ENCODE results near the gene XPO4.
"Not testable (repeated sequence)": the region's sequence is repeated elsewhere in the genome, so short reads cannot be mapped to it uniquely, and the experiment has no call there.

The XPO4 gene

DNA sequence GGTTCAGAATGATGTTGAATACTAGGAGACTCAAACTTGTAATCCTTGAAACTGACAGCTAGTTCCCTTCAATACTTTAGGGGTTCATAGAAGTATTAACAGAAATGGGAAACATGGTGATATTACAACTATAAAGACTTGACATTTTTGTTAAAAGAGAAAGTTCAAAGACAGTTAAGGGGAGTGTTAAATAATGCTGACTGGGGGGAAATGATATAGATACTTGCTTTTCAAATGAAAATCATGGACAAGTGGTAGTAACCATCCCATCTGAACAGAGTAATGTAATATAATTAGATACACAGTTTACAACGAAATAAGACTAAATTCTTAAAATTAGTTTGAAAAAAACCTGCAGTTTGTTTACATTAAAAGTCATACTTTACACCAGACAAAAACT, 122.2 kb downstream of the XPO4 start:
- no peak for DNase-seq (ENCODE audit: low spot score)

DNA sequence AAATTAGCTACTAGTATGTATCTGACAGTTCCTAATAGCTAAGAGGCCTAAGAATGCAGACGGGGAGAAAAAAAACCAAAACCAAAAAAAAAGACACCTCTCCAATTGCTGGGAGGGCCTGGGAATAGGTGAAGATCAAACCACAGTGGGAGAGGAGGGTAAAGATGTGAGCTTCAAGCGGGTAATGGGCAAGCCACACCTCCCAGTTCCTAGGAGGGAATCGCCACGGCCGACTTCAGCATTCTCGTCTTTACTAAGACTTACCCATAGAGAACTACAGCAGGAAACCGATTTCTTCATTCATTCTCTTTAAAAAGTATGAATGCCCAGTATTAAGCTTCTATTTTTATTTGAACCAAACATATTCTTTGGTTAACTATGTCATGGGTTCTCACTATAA, 123.1 kb downstream of the XPO4 start:
- DNase-seq (ENCODE audit: low spot score), result no peak

DNA sequence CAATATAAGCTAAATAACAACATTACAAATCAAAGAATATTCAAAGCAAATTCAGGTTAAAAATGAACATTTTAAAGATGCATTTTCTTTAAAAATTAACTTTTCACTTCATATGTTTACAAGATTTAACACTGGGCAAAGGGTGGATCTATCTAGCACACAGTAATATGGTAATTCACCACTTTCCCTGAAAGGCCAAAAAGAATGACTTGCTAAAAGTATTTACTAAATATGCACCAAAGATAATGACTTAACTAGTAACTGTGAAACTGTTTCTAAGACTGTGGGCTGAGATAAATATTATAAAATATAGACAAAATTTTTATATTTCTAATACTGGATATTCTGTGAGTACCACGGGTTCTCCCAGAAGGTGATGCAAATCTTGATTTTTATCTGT, 124.2 kb downstream of the XPO4 start:
- DNase-seq (ENCODE audit: low spot score), result peak; percentile 84

DNA sequence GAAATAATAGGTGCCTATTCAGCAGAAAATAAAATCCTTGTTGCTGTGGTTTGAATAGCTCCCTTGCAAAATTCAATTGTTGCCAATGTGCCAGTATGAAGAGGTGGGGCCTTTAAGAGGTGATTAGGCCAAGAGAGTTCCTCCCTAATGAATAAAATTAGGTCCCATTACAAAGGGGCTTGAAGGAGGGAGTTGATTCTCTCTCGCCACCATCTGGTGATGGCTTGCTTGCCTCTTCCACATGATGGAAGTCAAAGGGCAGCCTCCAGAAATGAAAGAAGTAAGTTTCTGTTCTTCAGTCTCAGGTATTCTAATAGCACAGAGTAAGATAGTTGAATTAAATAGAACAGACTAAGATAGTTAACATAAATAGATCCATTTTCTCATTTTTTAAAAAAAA, 125.8 kb downstream of the XPO4 start:
- DNase-seq (ENCODE audit: low spot score), result peak; percentile 27

DNA sequence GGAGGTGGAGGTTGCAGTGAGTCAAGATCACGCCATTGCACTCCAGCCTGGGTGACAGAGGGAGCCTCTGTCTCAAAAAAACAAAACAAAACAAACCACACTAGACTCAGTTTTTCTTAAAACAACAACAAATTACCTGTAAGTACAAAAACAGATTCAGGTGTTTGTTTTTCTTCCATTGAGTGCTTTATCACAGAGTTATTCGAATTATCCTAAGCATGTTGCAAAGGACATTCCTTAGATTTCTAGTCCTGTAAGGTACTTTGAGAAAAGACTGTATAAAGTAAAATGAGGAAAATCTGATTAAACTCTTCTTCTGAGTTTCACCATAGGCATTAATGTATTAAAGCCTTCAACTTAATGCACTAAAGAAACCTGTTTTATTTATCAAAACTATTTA, 126.6 kb downstream of the XPO4 start:
- DNase-seq (ENCODE audit: low spot score), result no peak

DNA sequence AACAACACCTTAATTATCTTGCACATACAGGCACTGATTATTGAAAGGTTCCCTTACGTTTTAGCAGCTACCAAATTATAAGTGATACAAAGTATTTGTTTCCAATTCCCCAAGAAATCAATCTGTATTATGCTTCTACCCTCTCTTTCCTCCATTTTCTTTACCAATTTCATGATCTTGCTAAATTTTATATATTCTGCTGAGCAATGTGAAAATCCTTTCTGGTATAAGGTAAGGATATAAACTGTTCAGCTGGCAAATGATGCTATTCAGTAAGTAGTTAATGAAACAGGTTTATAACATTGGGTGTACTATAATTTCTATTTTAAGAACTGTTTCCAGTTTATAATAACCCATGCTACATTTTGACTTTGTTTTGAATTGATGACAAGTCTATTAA, 127.8 kb downstream of the XPO4 start:
- DNase-seq (ENCODE audit: low spot score), result no peak

DNA sequence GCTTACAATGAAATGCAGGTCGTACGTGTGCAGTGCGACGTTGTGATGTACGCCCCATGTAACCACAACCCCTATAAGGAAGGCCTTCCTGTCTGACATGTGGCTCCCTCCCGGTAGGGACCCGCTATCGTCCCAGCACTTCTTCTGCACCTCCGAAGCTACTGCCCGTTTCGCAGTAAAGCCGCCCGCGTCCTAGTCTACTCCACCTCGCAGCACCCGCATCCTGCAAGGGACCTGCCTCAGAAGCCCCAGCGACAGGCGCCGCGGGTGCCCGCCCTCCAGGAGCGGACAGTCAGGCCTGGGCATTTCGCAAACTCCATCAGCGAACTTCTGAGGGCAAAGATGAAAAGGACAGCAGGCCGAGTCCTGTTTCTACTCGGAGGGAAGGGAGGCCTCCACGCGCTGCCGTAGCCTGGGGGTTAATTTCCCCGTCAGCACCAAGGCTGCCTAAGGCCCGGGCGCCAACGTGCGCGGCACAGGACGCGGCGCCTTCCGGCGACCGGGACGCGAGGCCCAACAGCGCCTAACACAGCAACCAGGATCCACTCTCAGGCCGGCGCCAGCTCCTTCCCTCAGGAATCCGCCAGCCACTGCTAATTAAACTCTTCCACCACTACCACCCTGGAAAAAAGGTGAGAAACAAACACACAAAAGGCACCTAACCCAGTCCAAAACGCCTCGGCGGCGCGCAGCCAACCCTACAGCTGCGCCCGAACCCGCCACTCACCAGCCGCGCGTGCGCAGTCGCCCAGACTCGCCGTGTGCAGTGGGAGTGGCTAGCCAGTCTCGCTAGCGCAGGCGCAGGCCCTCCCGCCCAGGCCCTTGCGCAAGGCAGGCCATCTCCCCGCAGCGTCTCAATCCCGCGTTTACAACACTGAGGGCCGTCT, 129.1 kb downstream of the XPO4 start, which contains the start of gene EEF1AKMT1:
Gene EEF1AKMT1, minus strand, starts transcription at position 768 of the 887 bp plus-strand sequence. CDS start 16,363 bp downstream, outside the sequence.
- peak; percentile 96 for DNase-seq (ENCODE audit: low spot score)

DNA sequence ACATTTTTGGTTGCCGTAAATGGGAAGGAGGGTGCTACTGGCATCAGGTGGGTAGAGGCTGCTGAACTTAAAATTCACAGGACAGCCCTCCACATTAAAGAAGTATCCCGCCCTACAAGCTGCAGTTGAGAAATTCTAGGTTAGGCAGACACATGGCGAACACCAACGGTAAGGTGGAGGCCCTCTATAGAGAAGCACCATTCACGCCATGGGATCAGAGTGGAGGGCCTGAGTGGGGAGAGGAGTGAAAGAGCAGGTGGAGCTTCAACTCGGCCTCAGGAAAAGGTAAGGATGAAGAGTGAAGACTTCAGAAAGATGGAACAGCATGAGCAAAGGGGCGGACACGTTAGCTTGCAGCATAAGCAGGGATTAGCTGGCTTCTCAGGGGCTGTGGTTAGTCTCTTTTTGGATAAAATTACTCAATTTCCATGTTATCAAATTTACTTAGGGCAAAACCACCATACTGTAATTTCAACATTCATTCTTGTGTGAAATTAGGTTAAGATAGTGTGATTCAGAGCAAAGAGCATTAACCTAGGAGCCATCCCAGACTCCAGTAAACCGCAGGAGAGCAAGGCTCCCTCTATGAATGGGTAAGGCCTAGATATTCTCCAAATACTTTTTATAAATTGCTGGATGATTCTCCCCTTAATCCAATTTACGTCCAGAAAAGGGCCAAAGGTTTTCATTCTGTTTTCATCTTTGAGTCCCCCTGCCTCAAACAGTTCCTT, 130.0 kb downstream of the XPO4 start:
- DNase-seq (ENCODE audit: low spot score), result no peak

DNA sequence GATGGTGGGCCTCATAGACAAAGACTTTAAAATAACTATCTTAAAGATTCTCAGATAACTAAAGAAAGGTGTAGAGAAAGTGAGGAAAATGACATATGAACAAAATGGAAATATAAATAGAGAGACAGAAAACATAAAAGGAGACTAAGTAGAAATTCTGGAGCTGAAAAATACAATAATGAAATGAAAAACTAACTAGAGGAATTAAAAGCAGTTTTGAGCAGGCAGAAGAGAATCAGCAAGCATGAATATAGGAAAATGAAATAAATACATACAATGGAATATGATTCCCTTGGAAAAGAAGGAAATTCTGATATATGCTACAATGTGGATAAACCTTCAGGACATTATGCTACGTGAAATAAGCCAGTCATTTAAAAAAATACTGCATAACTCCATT, 132.7 kb downstream of the XPO4 start:
- DNase-seq (ENCODE audit: low spot score), result no peak

DNA sequence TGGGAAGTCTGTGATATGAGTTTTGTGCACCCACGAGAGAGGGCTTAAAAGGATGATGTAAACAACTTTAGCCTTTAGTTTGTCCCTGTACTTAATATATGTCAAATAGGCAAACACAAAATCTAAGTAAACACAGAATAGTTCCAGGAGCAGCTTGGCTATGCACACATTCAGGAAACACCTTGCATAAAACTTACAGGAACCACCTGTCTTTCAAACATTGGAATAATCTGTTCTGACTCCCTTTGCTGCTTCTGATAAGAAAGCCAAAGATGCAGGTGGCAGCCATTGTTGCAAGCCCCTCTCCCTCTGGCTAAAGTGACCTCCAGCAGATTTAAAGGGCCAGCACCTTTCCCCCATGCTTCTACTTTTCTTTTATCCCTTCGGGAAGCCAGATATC, 133.5 kb downstream of the XPO4 start:
- DNase-seq (ENCODE audit: low spot score), result no peak

DNA sequence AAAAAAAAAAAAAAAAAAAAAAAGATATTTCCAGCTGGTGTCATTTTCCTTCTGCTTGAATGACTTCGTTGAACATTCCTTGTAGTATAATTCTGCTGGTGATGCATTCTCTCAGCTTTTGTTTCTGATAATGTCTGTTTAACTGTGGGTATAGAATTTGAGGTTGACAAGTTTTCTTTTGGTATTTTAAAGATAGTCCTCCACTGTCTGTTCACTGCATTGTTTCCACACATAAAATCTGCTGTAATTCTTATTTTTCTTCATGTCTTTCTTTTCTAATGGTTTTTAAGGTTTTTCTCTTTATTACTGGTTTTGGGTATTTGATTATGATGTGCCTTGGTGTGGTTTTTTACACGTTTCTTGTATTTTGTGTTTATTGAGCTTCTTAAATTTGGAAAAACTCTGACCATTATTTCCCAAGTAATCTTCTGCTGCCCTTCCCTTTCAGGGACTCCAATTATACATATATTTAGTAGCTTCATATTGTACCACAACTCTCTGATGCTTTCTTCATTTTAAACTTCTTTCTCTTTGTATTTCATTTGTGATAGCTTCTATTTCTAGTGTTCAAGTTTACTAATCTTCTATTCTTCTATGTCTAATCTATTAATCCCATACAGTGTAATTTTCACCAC, 135.1 kb downstream of the XPO4 start:
- no peak for DNase-seq (ENCODE audit: low spot score)

DNA sequence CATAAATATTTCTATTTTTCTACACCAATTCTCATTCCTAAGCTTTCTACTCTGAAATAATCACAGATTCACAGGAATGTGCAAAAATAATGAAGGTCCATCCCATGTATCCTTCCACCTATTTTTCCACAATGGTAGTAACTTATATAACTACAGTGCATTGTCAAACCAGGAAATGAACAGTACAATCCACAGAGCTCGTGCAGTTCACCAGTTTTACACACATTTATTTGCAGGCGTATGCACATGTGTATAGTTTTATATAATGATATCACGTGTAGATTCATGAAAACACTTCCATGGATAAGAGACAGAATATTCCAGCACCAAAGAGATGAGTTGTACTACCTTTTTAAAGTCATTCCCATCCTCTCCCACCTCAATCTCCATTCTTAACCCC, 141.7 kb downstream of the XPO4 start:
- no peak for DNase-seq (ENCODE audit: low spot score)

DNA sequence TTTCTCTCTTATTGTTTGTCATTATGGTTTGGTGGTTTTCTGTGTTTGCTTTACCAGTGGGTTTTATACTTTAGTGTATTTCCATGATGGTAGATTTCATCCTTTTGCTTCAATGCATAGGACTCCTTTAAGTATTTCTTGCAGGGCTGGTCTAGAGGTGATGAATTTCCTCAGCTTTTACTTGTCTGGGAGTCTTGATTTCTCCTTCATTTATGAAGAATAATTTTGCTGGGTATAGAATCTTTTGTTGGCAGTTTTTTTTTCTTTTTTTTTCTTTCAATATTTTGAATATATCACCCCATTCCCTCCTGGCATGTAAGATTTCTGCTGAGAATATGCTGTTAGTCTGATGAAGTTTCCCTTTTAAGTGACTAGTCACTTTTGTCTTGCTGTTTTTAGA, 148.5 kb downstream of the XPO4 start:
- no peak for DNase-seq (ENCODE audit: low spot score)

DNA sequence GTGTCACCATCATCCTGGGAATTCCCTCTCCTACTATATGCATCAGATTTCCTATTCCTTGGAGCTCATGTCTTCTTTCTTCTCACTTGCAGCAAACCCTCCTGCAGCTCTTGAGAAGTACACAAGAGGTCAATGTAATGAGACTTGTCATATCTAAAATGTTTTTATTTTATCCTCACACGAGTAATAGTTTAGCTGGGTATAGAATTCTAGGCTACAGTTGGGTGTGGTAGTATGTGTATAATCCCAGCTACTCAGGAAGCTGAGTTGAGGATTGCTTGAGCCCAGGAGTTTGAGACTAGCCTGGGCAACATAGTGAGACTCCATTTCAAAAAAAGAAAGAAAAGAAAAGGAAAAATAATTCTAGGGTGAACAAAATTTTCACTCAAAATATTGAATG, 153.2 kb downstream of the XPO4 start:
- DNase-seq (ENCODE audit: low spot score), result no peak

DNA sequence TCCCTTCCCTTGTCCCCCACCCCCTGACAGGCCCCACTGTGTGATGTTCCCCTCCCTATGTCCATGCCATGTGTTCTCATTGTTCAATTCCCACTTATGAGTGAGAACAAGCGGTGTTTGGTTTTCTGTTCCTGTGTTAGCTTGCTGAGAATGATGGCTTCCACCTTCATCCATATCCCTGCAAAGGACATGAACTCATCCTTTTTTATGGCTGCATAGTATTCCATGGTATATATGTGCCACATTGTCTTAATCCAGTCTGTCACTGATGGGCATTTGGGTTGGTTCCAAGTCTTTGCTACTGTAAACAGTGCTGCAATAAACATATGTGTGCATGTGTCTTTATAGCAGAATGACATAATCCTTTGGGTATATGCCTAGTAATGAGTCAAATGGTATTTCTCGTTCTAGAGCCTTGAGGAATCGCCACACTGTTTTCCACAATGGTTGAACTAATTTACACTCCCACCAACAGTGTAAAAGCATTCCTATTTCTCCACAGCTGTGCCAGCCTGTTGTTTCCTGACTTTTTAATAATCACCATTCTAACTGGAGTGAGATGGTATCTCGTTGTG, 158.6 kb downstream of the XPO4 start:
- DNase-seq (ENCODE audit: low spot score), result not testable (repeated sequence)

DNA sequence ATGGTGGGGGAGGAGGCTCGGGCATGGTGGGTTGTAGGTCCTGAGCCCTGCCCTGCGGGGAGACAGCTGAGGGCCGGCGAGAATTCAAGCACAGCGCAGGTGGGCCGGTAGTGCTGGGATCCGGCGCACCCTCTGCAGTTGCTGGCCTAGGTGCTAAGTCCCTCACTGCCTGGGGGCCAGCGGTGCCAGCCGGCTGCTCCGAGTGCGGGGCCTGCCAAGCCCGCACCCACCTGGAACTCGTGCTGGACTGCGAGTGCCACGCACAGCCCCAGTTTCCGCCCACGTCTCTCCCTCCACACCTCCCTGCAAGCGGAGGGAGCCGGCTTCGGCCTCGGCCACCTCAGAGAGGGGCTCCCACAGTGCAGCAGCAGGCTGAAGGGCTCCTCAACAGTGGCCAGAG, 162.5 kb downstream of the XPO4 start:
- no peak for DNase-seq (ENCODE audit: low spot score)

DNA sequence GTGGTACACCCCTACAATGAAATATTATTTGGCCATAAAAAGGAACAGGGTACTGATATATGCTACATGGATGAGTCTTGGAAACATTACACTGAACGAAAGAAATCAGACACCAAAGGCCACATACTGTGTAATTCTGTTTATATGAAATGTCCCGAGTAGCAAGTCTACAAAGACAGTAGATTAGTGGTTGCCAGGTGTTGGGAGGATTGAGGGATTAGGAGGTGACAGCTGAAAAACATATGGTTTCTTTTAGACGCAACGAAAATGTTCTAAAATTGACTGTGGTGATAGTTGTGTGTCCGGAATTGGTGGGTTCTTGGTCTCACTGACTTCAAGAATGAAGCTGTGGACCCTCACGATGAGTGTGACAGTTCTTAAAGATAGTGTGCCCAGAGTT, 163.9 kb downstream of the XPO4 start:
- no peak for DNase-seq (ENCODE audit: low spot score)

DNA sequence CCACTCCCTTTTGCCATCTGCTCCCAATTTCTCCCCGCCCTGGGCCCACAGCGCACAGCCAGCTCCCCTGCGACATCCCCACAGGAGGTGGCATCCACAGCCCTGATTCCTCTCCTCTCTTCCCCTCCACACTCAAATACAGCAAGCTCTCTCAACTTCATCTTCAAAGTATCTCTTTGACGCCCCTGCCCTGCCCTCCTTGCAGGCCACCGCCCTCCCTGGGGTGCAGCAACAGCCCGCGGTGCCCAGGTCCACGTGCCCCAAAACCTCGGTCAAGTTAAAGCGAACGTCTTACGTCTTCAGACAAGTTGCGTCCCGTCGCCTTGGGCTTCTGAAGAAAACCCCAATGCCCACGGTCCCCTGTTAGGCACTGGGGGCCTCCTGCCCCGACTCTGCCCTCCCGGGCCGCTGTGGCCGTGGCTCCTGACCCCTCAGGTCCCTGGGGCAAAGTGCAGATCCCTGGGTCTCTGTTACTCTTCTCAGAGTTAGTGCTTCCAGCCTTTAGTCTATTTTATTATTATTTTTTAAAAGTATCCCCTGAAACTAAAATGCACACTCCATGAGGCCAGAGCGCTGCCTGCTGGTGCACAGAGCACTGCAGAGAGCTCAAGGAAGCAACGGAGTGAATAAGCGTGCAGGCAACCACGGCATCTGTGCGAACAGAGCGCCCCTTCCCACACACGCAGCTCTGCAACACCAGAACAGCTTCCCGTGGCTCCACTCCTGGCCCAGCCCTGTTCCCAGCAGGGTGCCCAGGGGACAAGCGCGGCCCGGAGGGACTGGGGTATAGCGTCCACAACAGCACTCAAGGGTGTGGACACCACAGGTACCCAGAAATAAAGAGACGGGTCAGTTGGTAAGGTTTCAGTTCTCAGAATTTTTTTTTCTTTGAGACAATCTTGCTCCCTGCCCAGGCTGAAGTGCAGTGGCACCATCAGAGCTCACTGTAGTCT, 172.6 kb downstream of the XPO4 start:
- DNase-seq (ENCODE audit: low spot score), result no peak

DNA sequence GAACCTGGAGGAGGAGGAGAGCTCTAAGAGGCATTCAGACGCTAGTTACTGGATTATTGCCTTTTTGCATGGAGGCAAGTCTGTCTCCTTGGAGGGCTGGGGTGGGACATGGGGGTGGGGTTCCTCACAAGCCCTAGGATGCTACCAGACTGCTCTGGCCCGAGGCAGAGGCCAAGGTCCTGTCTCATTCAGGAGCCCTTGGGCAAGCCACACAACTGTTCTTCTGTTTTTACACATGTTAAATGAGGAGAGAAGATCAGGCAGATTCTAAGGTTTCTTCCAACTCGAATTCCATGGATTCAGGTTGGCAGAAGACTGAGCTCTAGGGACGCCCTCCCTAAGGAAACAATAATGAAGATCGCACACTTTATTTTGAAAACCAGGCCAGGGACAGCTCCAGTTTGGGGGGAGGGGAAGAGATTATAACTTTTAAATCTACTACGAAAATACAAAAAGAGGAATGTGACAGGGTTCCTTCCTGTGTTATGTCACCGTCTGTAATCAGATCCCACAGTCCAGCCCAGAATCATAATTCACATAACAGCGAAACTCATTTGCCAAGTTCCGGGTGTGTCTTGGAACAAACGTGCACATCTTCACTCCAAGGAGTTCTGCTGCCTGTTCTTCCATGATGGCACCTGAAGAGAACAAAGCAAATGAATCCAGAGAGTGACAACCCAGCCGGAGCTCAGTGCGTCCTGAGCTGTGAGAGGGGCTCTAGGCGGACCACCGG, 173.8 kb downstream of the XPO4 start:
- no peak for DNase-seq (ENCODE audit: low spot score)

DNA sequence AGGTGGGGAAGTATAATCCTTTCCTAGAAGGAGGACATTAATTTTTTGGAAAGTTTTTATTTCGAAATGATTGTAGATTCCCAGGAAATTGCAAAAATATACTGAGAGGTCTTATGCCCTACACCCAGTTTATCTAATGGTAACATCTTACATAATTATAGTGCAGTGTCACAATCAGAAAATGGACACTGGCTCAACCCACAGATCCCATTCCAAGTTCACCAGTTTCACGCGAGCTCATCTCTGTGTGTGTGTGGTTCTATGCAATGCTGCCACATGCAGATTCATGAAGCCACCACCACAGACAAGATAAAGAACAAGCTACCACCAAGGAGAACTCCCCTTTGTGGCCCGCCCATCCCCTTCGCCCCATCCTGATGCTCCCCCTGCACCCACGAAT, 174.7 kb downstream of the XPO4 start:
- no peak for DNase-seq (ENCODE audit: low spot score)

Data from hematopoietic multipotent progenitor cell treated with erythropoietin and hydrocortisone succinate and interleukin-3 and kit ligand, for 17 days (in vitro differentiated cells).